ENCODE measurements around the gene ANXA5.
A peak's percentile ranks its signal among the peaks of the same experiment; 100 is the strongest.
"Not testable (repeated sequence)": the region's sequence is repeated elsewhere in the genome, so short reads cannot be mapped to it uniquely, and the experiment has no call there.

The ANXA5 gene

DNA sequence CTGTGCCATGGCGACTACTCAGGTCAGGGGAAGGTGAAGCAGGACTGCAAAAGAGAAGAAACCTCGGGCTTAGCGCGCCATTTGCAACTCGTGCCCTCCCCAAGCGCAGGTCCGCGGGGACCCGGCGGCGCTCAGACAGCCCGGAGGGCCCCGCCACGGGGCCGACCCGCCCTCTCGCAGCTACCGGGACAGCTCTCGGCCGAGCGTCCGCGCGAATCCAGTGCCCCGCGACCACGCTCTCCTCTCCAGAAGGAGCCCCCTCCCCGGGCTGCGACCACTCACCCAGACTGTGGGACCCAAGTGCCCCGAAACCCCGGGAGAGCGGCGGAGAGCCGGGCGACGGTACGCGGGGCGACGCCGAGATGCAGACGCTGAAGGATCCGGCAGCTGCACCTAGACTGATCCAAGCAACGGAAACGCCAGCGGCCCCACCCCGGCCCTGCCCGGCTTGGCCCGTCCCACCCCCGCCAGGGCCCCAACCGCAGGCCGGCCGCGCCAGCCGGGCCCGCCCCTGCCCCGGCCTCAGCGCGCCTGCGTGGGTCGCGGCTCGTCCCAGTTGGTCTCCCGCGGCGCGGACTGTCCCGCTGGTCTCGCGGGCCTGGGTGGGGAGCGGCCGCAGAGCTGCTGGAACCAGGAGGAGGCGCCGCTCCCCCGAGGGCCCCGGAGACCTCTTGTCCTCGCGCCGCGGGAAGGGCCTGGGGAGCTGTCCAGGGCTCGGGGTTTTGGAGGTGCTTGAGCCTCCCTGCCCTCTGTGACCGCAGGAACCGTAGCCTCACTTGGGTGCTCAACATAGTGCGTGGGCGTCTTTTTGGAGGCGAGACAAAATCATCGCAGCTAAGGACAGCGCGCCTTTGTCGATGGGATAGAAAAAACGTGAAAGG is at the start of gene ANXA5:
ANXA5 (minus strand) TSS at position 400 of the 881 bp plus-strand sequence; CDS start at position 9, 391 bp downstream.
- DNase-seq (ENCODE audit: low spot score), result peak; percentile 84

- no peak for DNase-seq (ENCODE audit: low spot score)
Measured at GRCh38 chr4:121742794-121743193, 46.0 kb upstream of the ANXA5 start.

GRCh38 chr4:121741751-121742150 is 45.0 kb upstream of the ANXA5 start:
- DNase-seq (ENCODE audit: low spot score), result no peak

GRCh38 chr4:121740796-121741409 is 44.1 kb upstream of the ANXA5 start:
- no peak for DNase-seq (ENCODE audit: low spot score)

- no peak for DNase-seq (ENCODE audit: low spot score)
Measured at GRCh38 chr4:121739575-121739974, 42.8 kb upstream of the ANXA5 start.

GRCh38 chr4:121738780-121739535 is 42.2 kb upstream of the ANXA5 start:
- DNase-seq (ENCODE audit: low spot score), result no peak

- no peak for DNase-seq (ENCODE audit: low spot score)
Measured at GRCh38 chr4:121737846-121738554, 41.2 kb upstream of the ANXA5 start.

DNA sequence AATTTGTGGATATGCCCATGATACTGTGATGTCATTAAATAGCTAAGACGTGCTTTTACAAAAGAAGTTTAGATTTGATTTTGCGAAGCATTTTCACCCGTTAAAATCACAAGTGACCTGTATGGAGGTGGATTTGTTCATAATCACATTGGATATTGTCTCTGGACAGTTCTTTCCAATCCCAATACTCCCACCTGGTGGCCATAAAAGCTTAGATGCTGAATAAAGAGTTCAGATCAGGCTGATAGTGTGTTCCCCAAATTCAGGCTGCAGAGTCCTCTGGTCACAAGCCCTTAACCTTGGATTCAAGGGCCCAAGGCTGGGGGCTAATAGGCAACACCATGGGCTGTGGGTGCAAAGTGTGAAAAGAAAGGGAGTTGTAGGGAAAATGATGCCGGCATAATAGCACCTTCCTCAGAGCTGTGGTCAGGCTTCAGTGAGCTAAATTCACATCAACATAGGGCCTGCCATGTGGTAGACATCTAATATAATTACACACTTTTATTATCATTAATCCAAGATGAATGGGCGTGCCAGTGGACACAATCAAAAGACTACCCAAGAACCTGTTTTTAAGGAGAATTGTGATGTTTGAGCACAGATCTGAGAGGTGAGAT is 40.1 kb upstream of the ANXA5 start:
- DNase-seq (ENCODE audit: low spot score), result peak; percentile 40

DNA sequence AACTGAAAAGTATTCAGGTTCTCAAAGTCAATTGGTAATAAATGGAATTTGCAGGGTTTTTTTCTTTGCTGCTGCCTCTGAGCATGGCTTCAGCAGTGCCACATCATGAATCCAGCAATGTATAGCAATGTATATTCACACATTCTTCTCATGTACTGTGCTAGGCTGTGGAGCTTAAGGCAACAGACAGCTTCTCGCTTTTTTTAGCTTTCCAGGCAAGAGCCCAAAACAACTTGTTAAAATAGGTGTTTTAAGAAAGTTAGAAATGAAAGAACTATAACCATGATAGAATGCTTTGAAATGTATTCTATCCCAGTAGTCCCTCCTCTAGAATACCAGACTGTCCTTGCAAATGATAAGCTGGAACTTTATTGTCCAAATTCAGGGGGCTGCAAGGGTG is 37.8 kb upstream of the ANXA5 start:
- DNase-seq (ENCODE audit: low spot score), result no peak

GRCh38 chr4:121733942-121734341 is 37.2 kb upstream of the ANXA5 start:
- no peak for DNase-seq (ENCODE audit: low spot score)

GRCh38 chr4:121729753-121730152 is 33.0 kb upstream of the ANXA5 start:
- not testable (repeated sequence) for DNase-seq (ENCODE audit: low spot score)

GRCh38 chr4:121728798-121729226 is 32.0 kb upstream of the ANXA5 start:
- DNase-seq (ENCODE audit: low spot score), result peak; percentile 35

- DNase-seq (ENCODE audit: low spot score), result peak; percentile 52
Measured at GRCh38 chr4:121728066-121728465, 31.3 kb upstream of the ANXA5 start.

DNA sequence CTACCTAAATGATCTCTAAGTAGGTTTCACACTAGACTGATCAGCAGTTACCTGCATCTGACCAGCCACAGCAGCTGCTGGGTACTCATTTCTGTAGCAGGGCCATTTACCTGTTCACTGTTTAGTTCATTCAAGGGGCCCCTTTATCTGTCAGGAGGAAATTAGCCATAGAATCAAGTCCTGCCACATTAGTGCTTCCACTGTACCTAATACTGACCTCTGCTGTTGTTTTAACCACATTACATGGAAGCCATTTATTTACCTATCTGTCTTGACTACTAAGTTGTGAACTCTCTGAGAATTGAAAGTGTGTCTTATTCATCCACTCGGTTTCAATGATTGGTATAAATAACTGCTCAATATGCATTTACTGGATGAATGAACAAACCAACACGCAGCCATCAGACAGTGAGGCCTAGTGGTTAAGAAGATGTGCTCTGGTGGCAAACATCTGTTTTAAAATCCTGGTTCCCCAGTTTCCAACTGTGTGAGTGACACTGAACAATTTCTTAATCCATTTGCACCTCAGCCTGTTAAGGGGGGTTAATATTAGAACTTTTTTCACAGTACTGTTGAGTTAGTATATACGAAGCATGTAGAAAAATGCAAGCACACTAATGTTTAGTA is 30.0 kb upstream of the ANXA5 start:
- DNase-seq (ENCODE audit: low spot score), result peak; percentile 24

DNA sequence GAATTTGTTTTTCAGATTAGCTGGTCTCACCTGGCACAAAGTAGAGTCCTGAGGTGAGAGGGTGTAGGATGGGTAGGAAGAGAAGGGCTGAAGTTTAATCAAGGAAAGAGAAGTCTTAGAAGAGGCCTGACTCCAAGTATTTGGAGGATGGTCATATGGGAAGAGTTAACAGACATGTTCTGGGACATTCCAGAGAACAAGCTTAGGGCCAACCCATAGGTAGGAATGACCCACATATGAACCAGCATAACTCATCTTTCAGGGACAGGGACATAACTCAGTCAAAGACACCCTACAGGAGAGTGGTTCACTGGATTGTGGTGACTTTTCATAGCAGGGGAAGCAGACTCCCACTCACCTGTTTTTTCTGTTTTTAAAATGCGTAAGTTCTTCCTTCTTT is 27.9 kb upstream of the ANXA5 start:
- DNase-seq (ENCODE audit: low spot score), result no peak

- no peak for DNase-seq (ENCODE audit: low spot score)
Measured at GRCh38 chr4:121721700-121722099, 24.9 kb upstream of the ANXA5 start.

- no peak for DNase-seq (ENCODE audit: low spot score)
Measured at GRCh38 chr4:121720109-121720508, 23.3 kb upstream of the ANXA5 start.

DNA sequence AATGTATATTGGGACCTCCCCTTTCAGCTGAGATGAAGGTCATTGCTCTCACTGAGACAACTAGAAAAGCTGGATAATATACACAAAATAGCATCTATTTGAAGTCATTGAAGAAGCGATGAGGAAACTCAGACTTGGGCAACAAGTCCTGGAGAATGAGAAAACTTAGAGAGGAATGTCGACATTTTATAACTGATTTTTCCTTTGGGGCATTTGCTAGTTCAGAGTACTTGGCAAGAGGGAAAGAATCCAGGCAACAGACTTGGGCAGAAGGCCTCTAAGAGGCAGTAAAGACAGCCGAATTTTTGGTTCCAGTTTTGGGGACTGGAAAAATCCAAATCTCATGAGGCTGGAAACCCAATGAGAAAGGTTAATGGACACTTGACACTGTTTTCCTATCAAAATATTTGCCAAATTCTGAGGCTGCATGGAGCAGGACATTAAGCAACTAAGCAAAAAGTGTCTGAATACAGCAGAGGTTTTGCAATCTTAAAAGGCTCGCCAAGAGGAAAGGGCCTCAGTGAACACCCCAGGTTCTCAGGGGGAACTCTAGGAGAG is 21.0 kb upstream of the ANXA5 start:
- DNase-seq (ENCODE audit: low spot score), result no peak

GRCh38 chr4:121714548-121714947 is 17.8 kb upstream of the ANXA5 start:
- DNase-seq (ENCODE audit: low spot score), result no peak

DNA sequence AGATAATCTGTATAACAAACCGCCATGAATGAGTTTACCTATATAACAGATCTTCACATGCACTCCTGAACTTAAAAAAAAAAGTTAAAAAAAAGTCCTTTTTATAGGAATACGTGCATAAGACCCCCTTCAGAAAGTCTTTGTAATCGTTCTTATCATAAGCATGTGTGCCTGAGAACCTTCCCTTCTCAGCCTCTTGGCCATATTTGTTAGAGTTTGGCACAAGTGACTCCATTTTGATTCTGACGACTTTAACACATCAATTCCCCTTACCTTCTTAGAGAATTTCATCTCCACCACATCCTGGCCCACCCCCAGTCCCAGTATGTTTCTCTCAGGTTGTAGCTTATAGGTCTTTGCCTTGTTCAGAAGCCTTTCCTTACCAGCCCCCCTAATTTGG is 16.0 kb upstream of the ANXA5 start:
- no peak for DNase-seq (ENCODE audit: low spot score)
